PC-3 (cell line): ENCODE measurements around the gene C5. TPM values are rescaled to one million over a fixed set of nuclear protein-coding genes. Genes with fewer than 3 reads are reported as not detected.

Experiments used
- ATAC-seq: fragments of 200-7000 bp; cut with Tn5 transposase; 2 replicates; pipeline ENCODE4 v1.9.1; 2020; ENCODE audit warnings: mild to moderate bottlenecking, moderate library complexity
- BruUV-seq: library from RNA; stranded (reverse); fragments of 400-500 nt; replicated peaks from 2 replicates; lab custom pipeline; 2021; lab: Mats Ljungman, UMichigan
- CTCF ChIA-PET: fragments of 300-600 bp; sonication (Branson Sonifier 250); formaldehyde crosslinking; loops from one replicate; lab custom pipeline; 2022; ENCODE audit warnings: antibody characterized with exemption; lab: Charles Lee
- POLR2A ChIA-PET: fragments of 300-600 bp; sonication (Branson Sonifier 250); formaldehyde crosslinking; loops from one replicate; lab custom pipeline; 2022; ENCODE audit warnings: antibody characterized with exemption; ENCODE audit not compliant: unreplicated experiment; lab: Charles Lee
- DNase-seq: peaks from one replicate; pipeline ENCODE4 v3.0.0-alpha.2; 2015
- H2AFZ ChIP-seq: fragments of 300-600 bp; sonication (generic); 2 replicates; pipeline ENCODE4 v1.6.0; 2016; ENCODE audit warnings: antibody characterized with exemption, low read length
- H3F3A ChIP-seq: fragments of 300-600 bp; sonication (generic); one replicate; pipeline ENCODE4 v1.6.0; 2017; ENCODE audit warnings: antibody characterized with exemption, low read length, control low read depth, mild to moderate bottlenecking; ENCODE audit not compliant: unreplicated experiment
- H3K27ac ChIP-seq: fragments of 300-600 bp; sonication (generic); 2 replicates; pipeline ENCODE4 v1.5.1; 2016; ENCODE audit warnings: mild to moderate bottlenecking, low read length
- H3K27me3 ChIP-seq: fragments of 300-600 bp; sonication (generic); 2 replicates; pipeline ENCODE4 v1.6.1; 2016; ENCODE audit warnings: low read length, mixed read lengths
- H3K36me3 ChIP-seq: fragments of 300-600 bp; sonication (generic); 2 replicates; pipeline ENCODE4 v1.6.1; 2016; ENCODE audit warnings: low read depth, mixed run types, low read length, mixed read lengths
- H3K4me1 ChIP-seq: fragments of 300-600 bp; sonication (generic); 2 replicates; pipeline ENCODE4 v1.5.1; 2016; ENCODE audit warnings: low read length; ENCODE audit not compliant: insufficient read depth
- H3K4me2 ChIP-seq: fragments of 300-600 bp; sonication (generic); 2 replicates; pipeline ENCODE4 v1.6.0; 2016; ENCODE audit warnings: low read length
- H3K4me3 ChIP-seq: fragments of 300-600 bp; sonication (generic); 2 replicates; pipeline ENCODE4 v1.5.1; 2016; ENCODE audit warnings: mild to moderate bottlenecking, low read length, mixed read lengths
- H3K79me2 ChIP-seq: fragments of 300-600 bp; sonication (generic); 2 replicates; pipeline ENCODE4 v1.6.1; 2017; ENCODE audit warnings: low read length, mixed read lengths
- H3K9ac ChIP-seq: fragments of 300-600 bp; sonication (generic); 2 replicates; pipeline ENCODE4 v1.6.0; 2016; ENCODE audit warnings: mild to moderate bottlenecking, low read length
- H3K9me2 ChIP-seq: fragments of 300-600 bp; sonication (generic); replicated peaks from 2 replicates; pipeline ENCODE4 v1.6.1; 2016; ENCODE audit warnings: mixed run types, low read length, mixed read lengths
- H3K9me3 ChIP-seq: fragments of 300-600 bp; sonication (generic); 2 replicates; pipeline ENCODE4 v1.6.1; 2016; ENCODE audit warnings: low read length, mixed read lengths
- H4K20me1 ChIP-seq: fragments of 300-600 bp; sonication (generic); 2 replicates; pipeline ENCODE4 v1.6.1; 2016; ENCODE audit warnings: low read length, mixed read lengths
- EZH2 ChIP-seq: fragments of 300-600 bp; sonication (generic); IDR thresholded peaks from one replicate; pipeline ENCODE4 v1.6.1; 2017; ENCODE audit warnings: antibody characterized with exemption, mild to moderate bottlenecking, low read length; ENCODE audit not compliant: unreplicated experiment
- EZH2phosphoT487 ChIP-seq: fragments of 300-600 bp; sonication (generic); IDR thresholded peaks from 2 replicates; pipeline ENCODE4 v1.6.1; 2018; ENCODE audit warnings: mild to moderate bottlenecking, antibody characterized with exemption, low read length, borderline replicate concordance
- intact Hi-C: fragments of 100-400 bp; cut with micrococcal nuclease; formaldehyde crosslinking; loops from 2 replicates; pipeline ENCODE4 v1.9.0; 2023
- total RNA-seq: library from RNA; depleted of rRNA; stranded (reverse); fragments of >200 nt; gene quantifications from 2 replicates; pipeline ENCODE4 v1.2.3, GENCODE V29; 2014; rRNA removed
- TF ChIP-seq, protein P1 (sequence below): fragments of 300-600 bp; sonication (generic); conservative IDR thresholded peaks from 2 replicates; pipeline ENCODE4 v1.5.1; 2017; ENCODE audit warnings: antibody characterized with exemption, low read depth, mild to moderate bottlenecking, low read length

The C5 gene
- total RNA-seq, 1 experiment from 2014 or later = 2.9 TPM

DNA sequence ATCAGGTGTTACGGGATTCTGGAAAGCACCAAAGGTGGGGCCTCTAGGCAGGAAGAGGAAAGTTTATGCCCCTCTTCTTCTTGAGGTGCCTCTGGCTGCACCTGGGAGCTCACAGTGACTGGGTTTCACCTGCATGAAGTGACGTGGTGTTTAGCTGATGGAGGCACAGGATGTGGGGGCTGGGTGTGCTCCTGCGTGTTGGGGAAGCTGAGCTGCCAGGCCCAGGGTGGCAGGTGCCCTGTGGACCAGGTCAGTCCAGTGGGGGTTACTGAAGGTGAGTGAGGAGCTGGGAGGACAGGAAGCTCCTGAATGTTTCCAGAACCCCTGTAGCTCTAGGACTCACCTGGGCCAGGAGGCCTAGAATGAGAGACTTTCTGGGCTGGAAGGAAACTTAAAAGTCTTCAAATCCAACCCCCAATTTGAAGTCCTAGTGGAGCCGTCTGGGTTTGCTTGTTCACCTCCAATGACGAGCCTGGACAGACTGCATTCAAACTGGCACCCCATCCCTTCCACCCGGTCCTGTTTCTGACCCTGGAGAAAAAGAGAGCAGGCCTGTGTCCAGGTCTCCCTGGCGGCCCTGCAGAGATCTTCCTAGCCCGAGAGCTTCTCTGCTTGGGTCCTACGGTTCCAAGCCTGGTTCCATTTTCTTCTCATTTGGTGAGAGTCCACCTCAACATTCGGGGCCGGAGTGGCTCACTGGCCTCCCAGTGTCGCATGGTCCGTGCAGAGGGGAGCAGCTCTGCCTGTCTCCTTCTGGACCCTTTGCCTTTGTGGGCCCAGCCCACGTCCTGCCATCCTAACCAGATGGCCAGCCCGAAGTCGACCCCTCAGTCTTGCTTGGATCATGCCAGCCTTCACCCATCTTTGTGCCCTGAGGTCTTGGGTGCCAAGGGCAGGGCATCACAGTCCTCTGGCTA lies 145.8 kb downstream of the C5 start:
- ChIA-PET CTCF (interaction anchor here (0.5 kb wide), 1 partner anchor 371 kb away, joined by 3 read pairs; no protein-coding TSS in a partner anchor), POLR2A (no interaction called here)
- H3K9ac ChIP-seq = no peak overlapping the region
- ATAC-seq = no peak
- H3K79me2 ChIP-seq = no peaks in the 10 kb centered on the region
- no peak overlapping the region for H3K4me3 ChIP-seq
- H3K27ac ChIP-seq = no peak overlapping the region
- no peak overlapping the region for H2AFZ ChIP-seq
- intact Hi-C loops = no loop called here
- no peaks in the 10 kb centered on the region for H3K36me3 ChIP-seq
- no peaks in the 10 kb centered on the region for H3K4me1 ChIP-seq
- H3K9me3 ChIP-seq = no peaks in the 10 kb centered on the region
- H3K4me2 ChIP-seq = no peak overlapping the region
- H4K20me1 ChIP-seq = no peaks in the 10 kb centered on the region
- H3K9me2 ChIP-seq = no peaks in the 10 kb centered on the region
- H3F3A ChIP-seq = no peaks in the 10 kb centered on the region
- DNase-seq = no peak
- TF ChIP-seq, protein P1, sequence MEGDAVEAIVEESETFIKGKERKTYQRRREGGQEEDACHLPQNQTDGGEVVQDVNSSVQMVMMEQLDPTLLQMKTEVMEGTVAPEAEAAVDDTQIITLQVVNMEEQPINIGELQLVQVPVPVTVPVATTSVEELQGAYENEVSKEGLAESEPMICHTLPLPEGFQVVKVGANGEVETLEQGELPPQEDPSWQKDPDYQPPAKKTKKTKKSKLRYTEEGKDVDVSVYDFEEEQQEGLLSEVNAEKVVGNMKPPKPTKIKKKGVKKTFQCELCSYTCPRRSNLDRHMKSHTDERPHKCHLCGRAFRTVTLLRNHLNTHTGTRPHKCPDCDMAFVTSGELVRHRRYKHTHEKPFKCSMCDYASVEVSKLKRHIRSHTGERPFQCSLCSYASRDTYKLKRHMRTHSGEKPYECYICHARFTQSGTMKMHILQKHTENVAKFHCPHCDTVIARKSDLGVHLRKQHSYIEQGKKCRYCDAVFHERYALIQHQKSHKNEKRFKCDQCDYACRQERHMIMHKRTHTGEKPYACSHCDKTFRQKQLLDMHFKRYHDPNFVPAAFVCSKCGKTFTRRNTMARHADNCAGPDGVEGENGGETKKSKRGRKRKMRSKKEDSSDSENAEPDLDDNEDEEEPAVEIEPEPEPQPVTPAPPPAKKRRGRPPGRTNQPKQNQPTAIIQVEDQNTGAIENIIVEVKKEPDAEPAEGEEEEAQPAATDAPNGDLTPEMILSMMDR = no peak
- TF ChIP-seq EZH2 = no peak
- TF ChIP-seq EZH2phosphoT487 = no peak
- H3K27me3 ChIP-seq = no peaks in the 10 kb centered on the region
- BruUV-seq = no TSS peak

DNA sequence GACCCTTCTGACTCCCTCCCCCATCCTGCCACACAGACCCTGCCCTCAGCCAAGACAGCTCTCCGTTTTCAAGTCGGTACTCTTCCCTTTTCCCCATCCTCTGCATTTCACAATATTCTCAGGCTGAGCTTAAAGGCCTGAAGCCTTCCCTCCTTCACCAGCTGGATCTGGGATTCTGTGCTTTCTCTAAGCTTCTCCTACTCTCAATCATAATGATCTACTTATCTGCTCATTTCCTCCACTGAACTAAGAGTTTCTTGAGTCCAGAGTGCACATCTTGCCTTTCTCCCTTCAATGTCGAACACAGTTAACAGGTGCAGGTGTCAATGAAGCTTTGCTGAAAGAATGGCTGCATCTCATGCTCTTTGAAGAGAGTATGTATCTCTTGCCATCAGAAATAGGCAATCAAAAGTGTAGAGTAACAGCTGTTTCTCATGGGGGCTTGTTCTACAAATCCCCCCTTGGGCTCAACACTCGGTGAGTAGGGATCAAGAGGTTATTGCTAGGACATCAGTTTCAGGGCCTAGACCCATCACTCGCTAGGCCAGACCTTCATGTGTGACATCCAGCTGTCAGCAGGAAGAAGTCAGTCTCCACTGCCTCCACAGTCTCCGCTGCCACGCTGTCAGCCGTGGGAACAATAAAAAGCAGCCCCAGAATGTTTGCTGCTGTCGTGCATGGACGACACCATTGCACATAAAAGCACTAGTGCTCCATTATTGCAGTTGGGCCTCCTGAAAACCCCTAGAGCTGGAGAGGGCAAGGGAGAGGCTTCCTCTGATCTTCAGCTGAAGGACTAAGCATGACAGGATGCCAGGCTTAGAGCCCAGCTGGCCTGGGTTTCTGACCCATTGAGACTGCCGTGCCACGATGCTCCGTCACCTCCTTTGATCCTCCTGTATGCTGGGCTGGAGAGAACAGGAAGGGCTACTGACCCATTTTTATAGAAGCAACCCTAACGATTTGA lies 147.2 kb downstream of the C5 start:
- no peaks in the 10 kb centered on the region for H3K27me3 ChIP-seq
- H4K20me1 ChIP-seq = no peaks in the 10 kb centered on the region
- ATAC-seq = no peak
- no peaks in the 10 kb centered on the region for H3K36me3 ChIP-seq
- no peaks in the 10 kb centered on the region for H3K79me2 ChIP-seq
- DNase-seq = no peak
- no peak overlapping the region for H3K27ac ChIP-seq
- no peak overlapping the region for H3K4me3 ChIP-seq
- H3K9ac ChIP-seq = no peak overlapping the region
- no peaks in the 10 kb centered on the region for H3F3A ChIP-seq
- H3K4me2 ChIP-seq = no peak overlapping the region
- ChIA-PET CTCF (no interaction called here), POLR2A (interaction anchor here (0.6 kb wide), 1 partner anchor 191 kb away, joined by 3 read pairs; no protein-coding TSS in a partner anchor)
- no peak for TF ChIP-seq EZH2
- TF ChIP-seq, protein P1 = no peak
- H3K4me1 ChIP-seq = no peaks in the 10 kb centered on the region
- no TSS peak for BruUV-seq
- no peaks in the 10 kb centered on the region for H3K9me3 ChIP-seq
- H2AFZ ChIP-seq = no peak overlapping the region
- H3K9me2 ChIP-seq = no peaks in the 10 kb centered on the region
- intact Hi-C loops = no loop called here

Other genes with a start within 250 kb of the C5 start
- gene PSMD5, start 207.4 kb downstream of the C5 start, total RNA-seq = 19.1 and 23.4 TPM in 2 replicates
- gene PHF19, start 173.1 kb downstream of the C5 start, total RNA-seq = 101 and 104 TPM in 2 replicates
- 0.15 and 0.29 TPM in 2 replicates for gene TRAF1, start 123.5 kb downstream of the C5 start, total RNA-seq
- 6.0 and 7.9 TPM in 2 replicates for gene CNTRL, start 24.7 kb upstream of the C5 start, total RNA-seq
- 13.8 and 14.9 TPM in 2 replicates for gene RAB14, start 151.6 kb upstream of the C5 start, total RNA-seq
- gene GSN, start 217.9 kb upstream of the C5 start, total RNA-seq = 36.5 and 40.3 TPM in 2 replicates